Vagina (tissue), 2 donors: Measurements from ENCODE around the gene MBD3L5. TPM values are rescaled to one million over a fixed set of nuclear protein-coding genes. Genes with fewer than 3 reads are reported as not detected.
"Not testable (repeated sequence)": the region's sequence is repeated elsewhere in the genome, so short reads cannot be mapped to it uniquely, and the experiment has no call there.

Experiments
- DNase-seq, 2 donors: peaks; one replicate each; pipeline ENCODE4 v3.0.0-alpha.2; 2017; ENCODE audit errors: extremely low spot score in 2 of 2
- H3K27ac ChIP-seq: fragments of 200-600 bp; sonication (generic); one replicate; pipeline ENCODE4 v1.5.1; 2019
- H3K27me3 ChIP-seq: fragments of 200-600 bp; sonication (generic); one replicate; pipeline ENCODE4 v1.5.1; 2019
- H3K36me3 ChIP-seq, 2 donors: fragments of 200-600 bp; sonication (generic); one replicate each; pipeline ENCODE4 v1.5.1; 2017 to 2019
- H3K4me1 ChIP-seq: fragments of 200-600 bp; sonication (generic); one replicate; pipeline ENCODE4 v1.5.1; 2019
- H3K4me3 ChIP-seq, 2 donors: fragments of 200-600 bp; sonication (generic); 1 replicate in 1 of 2; 2 replicates in 1 of 2; pipeline ENCODE4 v1.5.1; 2016 to 2019
- H3K9me3 ChIP-seq: fragments of 200-600 bp; sonication (generic); one replicate; pipeline ENCODE4 v1.5.1; 2019
- intact Hi-C: fragments of 100-400 bp; cut with DNase I; formaldehyde crosslinking; loops from one replicate; pipeline ENCODE4 v1.15.1; 2023
- total RNA-seq: library from RNA; depleted of rRNA; stranded (reverse); fragments of >200 nt; gene quantifications from one replicate; pipeline ENCODE4 v1.2.3, GENCODE V29; 2016

The MBD3L5 gene
- total RNA-seq, 1 donor from 2014 or later, result not detected

DNA sequence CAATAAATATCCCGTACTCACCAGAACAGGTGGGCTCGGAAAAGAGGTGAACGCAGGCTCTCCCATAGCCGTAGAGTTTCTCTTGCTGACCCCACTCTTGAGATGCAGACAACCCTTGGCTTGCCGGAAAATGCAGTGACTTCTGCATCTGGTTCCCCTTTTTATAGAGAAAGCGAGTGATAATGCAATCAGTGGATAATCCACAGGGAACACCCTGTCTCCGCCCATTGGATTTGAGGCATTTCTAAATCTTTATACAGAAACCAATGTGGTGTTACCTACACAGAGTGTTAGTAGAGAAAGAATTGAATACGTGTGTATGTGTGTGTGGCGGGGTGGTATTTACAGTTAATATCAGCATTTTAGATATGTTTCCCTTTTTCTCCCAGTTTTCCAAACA is 9.7 kb downstream of the MBD3L5 start, which contains the start of gene MBD3L4:
Gene MBD3L4, minus strand, starts transcription at position 101 of the 400 bp plus-strand sequence. Its CDS starts 35 bp downstream, at position 66.
- H3K4me3 ChIP-seq, H3K4me1 ChIP-seq, intact Hi-C loops, DNase-seq, H3K9me3 ChIP-seq, H3K27ac ChIP-seq, H3K36me3 ChIP-seq, H3K27me3 ChIP-seq: not testable (repeated sequence)

DNA sequence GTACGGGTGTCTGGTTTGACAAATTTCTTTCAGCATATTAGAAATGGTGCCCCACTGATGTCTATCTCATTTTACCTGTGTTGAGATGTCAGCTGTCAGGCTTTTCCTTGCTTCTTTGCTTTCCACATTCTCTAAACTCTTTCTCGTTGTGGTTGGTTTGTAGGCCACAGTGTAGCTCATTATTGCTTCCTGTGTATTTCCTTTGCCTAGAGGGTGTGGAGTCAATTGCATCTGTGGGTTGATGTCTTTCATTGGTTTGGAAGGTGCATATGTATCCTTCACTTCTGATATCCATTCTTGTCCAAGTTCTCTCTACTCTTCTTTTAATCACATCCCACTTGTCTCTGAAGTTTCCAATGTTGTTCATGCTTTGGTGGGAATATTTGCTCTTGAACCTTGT is 11.2 kb downstream of the MBD3L5 start:
- intact Hi-C loops, H3K27me3 ChIP-seq, H3K4me3 ChIP-seq, H3K4me1 ChIP-seq, DNase-seq, H3K27ac ChIP-seq, H3K9me3 ChIP-seq, H3K36me3 ChIP-seq: not testable (repeated sequence)

DNA sequence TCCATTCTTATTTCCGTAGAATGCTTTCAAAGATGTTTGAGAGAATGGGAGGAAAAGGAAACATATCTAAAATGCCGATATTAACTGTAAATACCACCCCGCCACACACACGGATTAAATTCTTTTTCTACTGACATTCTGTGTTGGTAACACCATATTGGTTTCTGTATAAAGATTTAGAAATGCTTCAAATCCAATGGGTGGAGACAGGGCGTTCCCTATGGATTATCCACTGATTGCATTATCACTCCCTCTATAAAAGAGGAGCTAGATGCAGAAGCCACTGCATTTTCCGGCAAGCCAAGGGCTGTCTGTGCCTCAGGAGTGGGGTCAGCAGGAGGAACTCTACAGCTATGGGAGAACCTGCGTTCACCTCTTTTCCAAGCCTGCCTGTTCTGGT is 18.6 kb downstream of the MBD3L5 start, which contains the start of gene MBD3L2:
Gene MBD3L2, plus strand, starts transcription at position 301 of the 400 bp plus-strand sequence. Its CDS starts 53 bp downstream, at position 354.
- H3K9me3 ChIP-seq, intact Hi-C loops, H3K27ac ChIP-seq, H3K4me3 ChIP-seq, H3K4me1 ChIP-seq, H3K36me3 ChIP-seq, DNase-seq, H3K27me3 ChIP-seq: not testable (repeated sequence)

DNA sequence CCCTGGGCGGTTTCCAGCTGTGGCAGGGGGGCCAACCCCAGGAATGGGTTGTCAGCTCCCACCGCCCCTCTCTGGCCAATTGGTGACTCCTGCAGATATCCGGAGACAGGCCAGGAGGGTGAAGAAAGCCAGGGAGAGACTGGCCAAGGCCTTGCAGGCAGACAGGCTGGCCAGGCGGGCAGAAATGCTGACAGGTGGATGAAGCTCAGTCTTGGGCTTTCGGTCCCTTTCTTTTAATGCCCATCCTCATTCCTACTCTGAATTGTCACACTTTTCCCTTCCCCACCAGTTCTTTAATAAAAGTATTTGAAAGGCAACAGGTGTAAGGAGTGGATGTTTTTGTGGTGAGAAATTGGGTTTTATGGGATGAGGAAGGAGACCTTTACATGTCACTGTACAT is 21.0 kb downstream of the MBD3L5 start:
- DNase-seq, H3K27ac ChIP-seq, intact Hi-C loops, H3K9me3 ChIP-seq, H3K4me1 ChIP-seq, H3K36me3 ChIP-seq, H3K27me3 ChIP-seq, H3K4me3 ChIP-seq: not testable (repeated sequence)

DNA sequence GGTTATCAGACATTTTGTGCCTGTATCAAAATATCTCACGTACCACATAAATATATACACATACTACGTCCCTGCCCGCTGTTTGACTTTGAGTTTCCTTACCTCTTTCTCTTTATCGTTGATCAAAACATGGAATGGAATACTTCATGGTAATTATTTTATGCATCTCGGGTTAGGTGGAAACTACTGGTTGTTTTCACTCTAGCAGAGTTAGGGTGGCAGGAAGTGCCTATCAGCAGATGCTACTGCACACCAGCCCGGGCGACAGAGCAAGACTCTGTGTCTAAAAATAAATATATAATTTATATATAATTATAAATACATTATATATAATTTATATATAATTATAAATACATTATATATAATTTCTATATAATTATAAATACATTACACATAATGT is 22.5 kb downstream of the MBD3L5 start:
- H3K4me1 ChIP-seq, DNase-seq, H3K27me3 ChIP-seq, H3K36me3 ChIP-seq, H3K4me3 ChIP-seq, intact Hi-C loops, H3K27ac ChIP-seq, H3K9me3 ChIP-seq: not testable (repeated sequence)

DNA sequence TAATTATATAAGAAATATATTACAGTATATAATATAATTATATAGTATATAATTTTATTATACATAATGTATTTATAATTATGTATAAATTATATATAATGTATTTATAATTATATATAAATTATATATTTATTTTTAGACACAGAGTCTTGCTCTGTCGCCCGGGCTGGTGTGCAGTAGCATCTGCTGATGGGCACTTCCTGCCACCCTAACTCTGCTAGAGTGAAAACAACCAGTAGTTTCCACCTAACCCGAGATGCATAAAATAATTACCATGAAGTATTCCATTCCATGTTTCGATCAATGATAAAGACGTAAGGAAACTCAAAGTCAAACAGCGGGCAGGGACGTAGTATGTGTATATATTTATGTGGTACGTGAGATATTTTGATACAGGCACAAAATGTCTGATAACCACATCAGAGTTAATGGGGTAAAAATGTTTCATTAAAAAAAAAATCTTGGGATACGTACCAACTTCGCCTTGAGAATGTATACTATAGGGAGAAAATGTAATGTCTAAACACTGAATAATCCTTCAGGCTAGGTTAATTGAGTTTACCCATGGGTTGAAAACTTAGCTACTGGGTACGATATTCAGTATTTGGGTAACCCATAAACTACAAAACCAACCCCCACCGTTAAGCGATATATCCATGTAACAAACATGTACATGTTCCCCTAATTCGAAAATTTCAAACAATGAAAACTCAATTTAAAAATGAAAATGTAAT is 24.4 kb downstream of the MBD3L5 start:
- DNase-seq, H3K4me1 ChIP-seq, H3K27me3 ChIP-seq, intact Hi-C loops, H3K9me3 ChIP-seq, H3K27ac ChIP-seq, H3K4me3 ChIP-seq, H3K36me3 ChIP-seq: not testable (repeated sequence)

DNA sequence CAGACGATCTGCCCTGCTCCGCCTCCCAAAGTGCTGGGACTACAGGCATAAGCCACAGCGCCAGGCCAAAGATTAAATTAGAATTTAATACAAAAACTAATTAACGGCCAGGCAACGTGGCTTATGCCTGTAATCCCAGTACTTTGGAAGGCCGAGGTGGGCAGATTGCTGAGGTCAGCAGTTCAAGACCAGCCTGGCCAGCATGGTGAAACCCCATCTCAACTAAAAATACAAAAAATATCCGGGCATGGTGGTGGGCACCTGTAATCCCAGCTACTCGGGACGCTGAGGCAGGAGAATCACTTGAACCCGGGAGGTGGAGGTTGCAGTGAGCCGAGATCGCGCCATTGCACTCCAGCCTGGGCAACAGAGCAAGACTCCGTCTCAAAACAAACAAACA is 25.3 kb downstream of the MBD3L5 start:
- H3K36me3 ChIP-seq, H3K4me1 ChIP-seq, DNase-seq, H3K27ac ChIP-seq, H3K4me3 ChIP-seq, intact Hi-C loops, H3K9me3 ChIP-seq, H3K27me3 ChIP-seq: not testable (repeated sequence)

DNA sequence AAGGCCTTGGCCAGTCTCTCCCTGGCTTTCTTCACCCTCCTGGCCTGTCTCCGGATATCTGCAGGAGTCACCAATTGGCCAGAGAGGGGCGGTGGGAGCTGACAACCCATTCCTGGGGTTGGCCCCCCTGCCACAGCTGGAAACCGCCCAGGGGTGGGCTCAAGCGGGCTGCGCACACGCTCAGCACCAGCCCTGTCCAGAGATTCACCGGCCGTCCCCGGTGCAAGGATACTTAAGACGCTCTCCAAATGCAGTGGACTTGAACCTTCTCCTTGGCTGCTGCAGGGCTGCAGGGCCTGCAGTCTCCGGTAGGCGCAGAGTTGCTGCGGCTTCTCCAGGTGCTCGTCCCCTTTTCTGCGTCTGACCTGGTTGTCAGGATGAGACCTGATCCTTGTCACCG is 26.0 kb downstream of the MBD3L5 start:
- H3K36me3 ChIP-seq, intact Hi-C loops, H3K27ac ChIP-seq, H3K4me1 ChIP-seq, H3K9me3 ChIP-seq, H3K27me3 ChIP-seq, H3K4me3 ChIP-seq, DNase-seq: not testable (repeated sequence)

DNA sequence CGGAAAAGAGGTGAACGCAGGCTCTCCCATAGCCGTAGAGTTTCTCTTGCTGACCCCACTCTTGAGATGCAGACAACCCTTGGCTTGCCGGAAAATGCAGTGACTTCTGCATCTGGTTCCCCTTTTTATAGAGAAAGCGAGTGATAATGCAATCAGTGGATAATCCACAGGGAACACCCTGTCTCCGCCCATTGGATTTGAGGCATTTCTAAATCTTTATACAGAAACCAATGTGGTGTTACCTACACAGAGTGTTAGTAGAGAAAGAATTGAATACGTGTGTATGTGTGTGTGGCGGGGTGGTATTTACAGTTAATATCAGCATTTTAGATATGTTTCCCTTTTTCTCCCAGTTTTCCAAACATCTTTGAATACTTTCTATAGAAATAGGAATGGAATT is 28.2 kb downstream of the MBD3L5 start, which contains the start of gene MBD3L3:
Gene MBD3L3, minus strand, starts transcription at position 101 of the 400 bp plus-strand sequence. Its CDS starts 71 bp downstream, at position 30.
- H3K36me3 ChIP-seq, H3K4me1 ChIP-seq, H3K27me3 ChIP-seq, H3K9me3 ChIP-seq, H3K27ac ChIP-seq, intact Hi-C loops, DNase-seq, H3K4me3 ChIP-seq: not testable (repeated sequence)

DNA sequence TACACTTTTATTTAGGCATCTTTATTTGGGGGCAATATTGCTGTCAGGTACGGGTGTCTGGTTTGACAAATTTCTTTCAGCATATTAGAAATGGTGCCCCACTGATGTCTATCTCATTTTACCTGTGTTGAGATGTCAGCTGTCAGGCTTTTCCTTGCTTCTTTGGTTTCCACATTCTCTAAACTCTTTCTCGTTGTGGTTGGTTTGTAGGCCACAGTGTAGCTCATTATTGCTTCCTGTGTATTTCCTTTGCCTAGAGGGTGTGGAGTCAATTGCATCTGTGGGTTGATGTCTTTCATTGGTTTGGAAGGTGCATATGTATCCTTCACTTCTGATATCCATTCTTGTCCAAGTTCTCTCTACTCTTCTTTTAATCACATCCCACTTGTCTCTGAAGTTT is 29.6 kb downstream of the MBD3L5 start:
- DNase-seq, intact Hi-C loops, H3K9me3 ChIP-seq, H3K27me3 ChIP-seq, H3K36me3 ChIP-seq, H3K4me1 ChIP-seq, H3K27ac ChIP-seq, H3K4me3 ChIP-seq: not testable (repeated sequence)
